OCI-LY7 (cell line): ENCODE results near the gene IL1RAPL2. TPM values are rescaled to one million over a fixed set of nuclear protein-coding genes. Genes with fewer than 3 reads are reported as not detected.
"Not testable (repeated sequence)": the region's sequence is repeated elsewhere in the genome, so short reads cannot be mapped to it uniquely, and the experiment has no call there.

Experiments
- BruUV-seq: library from RNA; stranded (reverse); fragments of 400-500 nt; replicated peaks from 2 replicates; lab custom pipeline; 2021; lab: Mats Ljungman, UMichigan
- CTCF ChIA-PET: fragments of 300-600 bp; sonication (Branson Sonifier 250); formaldehyde crosslinking; loops from one replicate; lab custom pipeline; 2022; ENCODE audit warnings: antibody characterized with exemption; ENCODE audit not compliant: unreplicated experiment; lab: Charles Lee
- POLR2A ChIA-PET: fragments of 300-600 bp; sonication (Branson Sonifier 250); formaldehyde crosslinking; loops from one replicate; lab custom pipeline; 2022; ENCODE audit warnings: antibody characterized with exemption; lab: Charles Lee
- DNase-seq: peaks from one replicate; pipeline ENCODE4 v3.0.0-alpha.2; 2015; ENCODE audit warnings: low spot score
- H2AFZ ChIP-seq: fragments of 200-600 bp; sonication (generic), shearing (Covaris generic); 2 replicates; pipeline ENCODE4 v1.6.1; 2014; ENCODE audit warnings: mild to moderate bottlenecking, antibody characterized with exemption, low read length, moderate library complexity
- H3K27ac ChIP-seq: fragments of 200-600 bp; sonication (generic); 2 replicates; pipeline ENCODE4 v1.5.1; 2014; ENCODE audit warnings: mixed run types, low read depth, mild to moderate bottlenecking, moderate library complexity, low read length, inconsistent platforms; ENCODE audit not compliant: poor library complexity, severe bottlenecking
- H3K36me3 ChIP-seq: fragments of 200-600 bp; sonication (generic); 2 replicates; pipeline ENCODE4 v1.6.1; 2014; ENCODE audit warnings: mild to moderate bottlenecking, antibody characterized with exemption, low read length, moderate library complexity, mixed read lengths; ENCODE audit not compliant: insufficient read depth
- H3K4me1 ChIP-seq: fragments of 200-600 bp; sonication (generic); 2 replicates; pipeline ENCODE4 v1.5.1; 2014; ENCODE audit warnings: mild to moderate bottlenecking, low read length; ENCODE audit not compliant: insufficient read depth, poor library complexity, severe bottlenecking
- H3K4me2 ChIP-seq: fragments of 200-600 bp; sonication (generic); 2 replicates; pipeline ENCODE4 v1.6.1; 2014; ENCODE audit warnings: mild to moderate bottlenecking, low read length
- H3K4me3 ChIP-seq: fragments of 200-600 bp; sonication (generic); 2 replicates; pipeline ENCODE4 v1.5.1; 2014; ENCODE audit warnings: mild to moderate bottlenecking, low read depth, low read length; ENCODE audit not compliant: poor library complexity, severe bottlenecking
- H3K79me2 ChIP-seq: fragments of 200-600 bp; sonication (generic); 2 replicates; pipeline ENCODE4 v1.6.1; 2016; ENCODE audit warnings: low read depth, mild to moderate bottlenecking, low read length, moderate library complexity, mixed read lengths; ENCODE audit not compliant: insufficient read depth
- H3K9me2 ChIP-seq: fragments of 200-600 bp; sonication (generic); 2 replicates; pipeline ENCODE4 v1.6.1; 2016; ENCODE audit warnings: mild to moderate bottlenecking, low read length, mixed read lengths; ENCODE audit not compliant: insufficient read depth
- H3K9me3 ChIP-seq: fragments of 200-600 bp; sonication (generic); 2 replicates; pipeline ENCODE4 v1.6.1; 2014; ENCODE audit warnings: mild to moderate bottlenecking, mixed run types, low read length, mixed read lengths
- H4K20me1 ChIP-seq: fragments of 200-600 bp; sonication (generic); 2 replicates; pipeline ENCODE4 v1.6.1; 2014; ENCODE audit warnings: mild to moderate bottlenecking, antibody characterized with exemption, low read length, moderate library complexity, mixed read lengths; ENCODE audit not compliant: insufficient read depth
- EZH2phosphoT487 ChIP-seq: fragments of 200-600 bp; sonication (generic); IDR thresholded peaks from 2 replicates; pipeline ENCODE4 v1.6.1; 2018; ENCODE audit warnings: low read depth, borderline replicate concordance, mild to moderate bottlenecking, mixed run types, antibody characterized with exemption, low read length, moderate library complexity, mixed read lengths
- intact Hi-C: fragments of 100-400 bp; cut with micrococcal nuclease; formaldehyde crosslinking; loops from one replicate; pipeline ENCODE4 v1.10.0; 2022; ENCODE audit not compliant: unreplicated experiment
- total RNA-seq, 2 experiments: library from RNA; depleted of rRNA in 1 of 2; stranded (reverse); fragments of >200 nt in 1 of 2; shearing (Covaris generic) in 1 of 2; gene quantifications; 2 replicates each; pipeline ENCODE4 v1.2.3, GENCODE V29; 2014 to 2022
- TF ChIP-seq, protein P1 (sequence below): fragments of 200-600 bp; sonication (generic); conservative IDR thresholded peaks from 2 replicates; pipeline ENCODE4 v1.5.1; 2014; ENCODE audit warnings: mild to moderate bottlenecking, antibody characterized with exemption, low read length, moderate library complexity, mixed read lengths

Gene IL1RAPL2
- total RNA-seq, 2 experiments from 2014 or later: not detected

DNA sequence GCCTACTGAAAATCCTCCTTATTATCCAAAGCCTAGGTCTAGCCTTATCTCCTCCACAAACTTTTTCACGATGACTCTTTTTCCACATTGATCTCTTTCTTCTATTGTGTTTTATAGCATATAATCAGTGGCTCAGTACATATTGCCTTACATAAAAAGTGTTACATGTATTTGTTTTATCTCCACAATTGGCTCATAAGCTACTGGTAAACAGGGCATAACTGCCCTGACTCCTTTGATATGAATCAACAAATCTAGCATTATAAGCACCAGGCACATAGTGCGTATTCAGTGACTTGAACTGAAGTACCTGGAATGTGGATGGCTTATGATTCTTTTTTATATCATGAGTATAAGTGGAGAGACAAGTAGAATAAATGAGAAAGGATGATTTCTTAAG is 447.7 kb downstream of the IL1RAPL2 start:
- Histone ChIP-seq H3K4me3 (no peak overlapping the region), H3K27ac (no peak overlapping the region), H3K4me2 (no peak overlapping the region), H3K9me2 (no peaks in the 10 kb centered on the region), H3K79me2 (no peaks in the 10 kb centered on the region), H3K9me3 (no peaks in the 10 kb centered on the region), H3K4me1 (no peaks in the 10 kb centered on the region), H4K20me1 (no peaks in the 10 kb centered on the region), H2AFZ (no peak overlapping the region), H3K36me3 (no peaks in the 10 kb centered on the region)
- intact Hi-C loops: no loop called here
- TF ChIP-seq, protein P1, sequence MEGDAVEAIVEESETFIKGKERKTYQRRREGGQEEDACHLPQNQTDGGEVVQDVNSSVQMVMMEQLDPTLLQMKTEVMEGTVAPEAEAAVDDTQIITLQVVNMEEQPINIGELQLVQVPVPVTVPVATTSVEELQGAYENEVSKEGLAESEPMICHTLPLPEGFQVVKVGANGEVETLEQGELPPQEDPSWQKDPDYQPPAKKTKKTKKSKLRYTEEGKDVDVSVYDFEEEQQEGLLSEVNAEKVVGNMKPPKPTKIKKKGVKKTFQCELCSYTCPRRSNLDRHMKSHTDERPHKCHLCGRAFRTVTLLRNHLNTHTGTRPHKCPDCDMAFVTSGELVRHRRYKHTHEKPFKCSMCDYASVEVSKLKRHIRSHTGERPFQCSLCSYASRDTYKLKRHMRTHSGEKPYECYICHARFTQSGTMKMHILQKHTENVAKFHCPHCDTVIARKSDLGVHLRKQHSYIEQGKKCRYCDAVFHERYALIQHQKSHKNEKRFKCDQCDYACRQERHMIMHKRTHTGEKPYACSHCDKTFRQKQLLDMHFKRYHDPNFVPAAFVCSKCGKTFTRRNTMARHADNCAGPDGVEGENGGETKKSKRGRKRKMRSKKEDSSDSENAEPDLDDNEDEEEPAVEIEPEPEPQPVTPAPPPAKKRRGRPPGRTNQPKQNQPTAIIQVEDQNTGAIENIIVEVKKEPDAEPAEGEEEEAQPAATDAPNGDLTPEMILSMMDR: no peak
- no peak for TF ChIP-seq EZH2phosphoT487
- DNase-seq: no peak
- ChIA-PET POLR2A (no interaction called here), CTCF (no interaction called here)
- BruUV-seq: no TSS peak

DNA sequence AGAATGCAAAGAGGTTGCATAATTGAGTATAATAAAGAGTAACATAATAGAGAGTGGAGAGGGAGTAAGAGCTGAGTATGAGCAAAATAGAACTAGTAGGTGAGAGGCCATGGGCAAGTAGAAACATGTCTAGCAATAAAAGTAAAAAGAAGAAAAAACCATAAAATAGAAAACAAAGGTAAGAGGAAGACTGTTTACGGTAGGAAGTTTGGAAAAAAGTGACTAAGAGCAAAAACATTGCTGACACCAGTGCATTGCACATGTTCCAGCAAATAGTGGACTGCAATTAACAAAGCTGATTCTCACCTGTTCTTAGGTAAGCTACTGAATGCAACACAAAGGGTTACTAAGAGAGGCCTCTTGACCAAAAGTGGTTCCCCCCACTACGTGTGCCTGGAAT is 451.6 kb downstream of the IL1RAPL2 start:
- Histone ChIP-seq H3K4me1 (no peaks in the 10 kb centered on the region), H3K9me3 (no peaks in the 10 kb centered on the region), H3K4me3 (no peak overlapping the region), H3K4me2 (no peak overlapping the region), H3K79me2 (no peaks in the 10 kb centered on the region), H2AFZ (no peak overlapping the region), H3K9me2 (no peaks in the 10 kb centered on the region), H3K27ac (no peak overlapping the region), H4K20me1 (no peaks in the 10 kb centered on the region), H3K36me3 (no peaks in the 10 kb centered on the region)
- TF ChIP-seq, protein P1: no peak
- ChIA-PET POLR2A (no interaction called here), CTCF (no interaction called here)
- DNase-seq: no peak
- no TSS peak for BruUV-seq
- intact Hi-C loops: no loop called here

DNA sequence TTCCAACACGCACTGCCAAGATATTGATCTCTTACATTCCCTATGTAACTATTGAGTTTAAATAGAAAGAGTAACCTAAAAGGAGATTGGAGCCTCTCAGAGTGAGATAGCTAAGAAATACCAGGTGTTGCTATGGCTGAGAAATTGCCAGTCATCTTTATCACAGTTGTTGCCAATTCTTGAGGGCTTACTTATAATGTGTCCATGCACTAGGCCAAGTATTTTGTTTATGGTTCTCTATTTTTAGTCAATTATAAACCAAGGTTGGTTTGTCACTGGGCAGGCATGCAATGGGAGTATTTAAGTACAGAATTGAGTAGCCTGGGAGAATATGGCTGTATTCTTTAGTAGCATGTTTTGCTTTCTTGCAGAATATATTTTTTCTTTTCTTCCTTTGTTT is 452.9 kb downstream of the IL1RAPL2 start:
- ChIA-PET CTCF (no interaction called here), POLR2A (no interaction called here)
- no peak for TF ChIP-seq EZH2phosphoT487
- TF ChIP-seq, protein P1: no peak
- H3K4me3 ChIP-seq: no peak overlapping the region
- no peaks in the 10 kb centered on the region for H3K9me2 ChIP-seq
- no peak overlapping the region for H3K27ac ChIP-seq
- no peaks in the 10 kb centered on the region for H3K36me3 ChIP-seq
- no peaks in the 10 kb centered on the region for H3K79me2 ChIP-seq
- no peak overlapping the region for H3K4me2 ChIP-seq
- no peak overlapping the region for H2AFZ ChIP-seq
- BruUV-seq: no TSS peak
- no peaks in the 10 kb centered on the region for H3K4me1 ChIP-seq
- no peak for DNase-seq
- H4K20me1 ChIP-seq: no peaks in the 10 kb centered on the region
- intact Hi-C loops: no loop called here
- H3K9me3 ChIP-seq: no peaks in the 10 kb centered on the region

DNA sequence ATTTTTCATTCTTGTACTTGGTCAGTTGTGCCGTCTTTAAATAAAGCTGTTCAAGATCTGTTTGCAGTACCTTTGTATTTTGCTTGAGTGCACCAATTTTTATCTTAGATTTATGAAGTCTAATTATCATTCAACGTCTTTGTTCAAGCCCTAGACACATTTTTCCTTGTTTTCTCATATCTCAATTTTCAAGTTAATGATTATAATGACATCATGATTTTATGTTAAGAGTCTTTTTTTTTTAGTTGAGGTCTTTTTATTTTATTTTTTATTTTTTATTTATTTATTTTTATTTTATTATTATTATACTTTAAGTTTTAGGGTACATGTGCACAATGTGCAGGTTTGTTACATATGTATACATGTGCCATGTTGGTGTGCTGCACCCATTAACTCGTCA is 463.0 kb downstream of the IL1RAPL2 start:
- H4K20me1 ChIP-seq, H3K4me2 ChIP-seq, H3K9me3 ChIP-seq, BruUV-seq, H3K9me2 ChIP-seq, H3K79me2 ChIP-seq, POLR2A ChIA-PET, CTCF ChIA-PET, H3K36me3 ChIP-seq, H3K4me3 ChIP-seq, intact Hi-C loops, H2AFZ ChIP-seq, DNase-seq, H3K27ac ChIP-seq, H3K4me1 ChIP-seq: not testable (repeated sequence)
